Measurements from ENCODE around the gene RNF213.

The RNF213 gene

GRCh38 chr17:80244871-80245509 is 15.7 kb upstream of the RNF213 start:
- no peak overlapping the region for H3K4ac ChIP-seq (ENCODE audit: low read depth in 1 of 2, low read length in 2 of 2)
- DNase-seq, result no peak
- no peak overlapping the region for H3K23ac ChIP-seq (ENCODE audit: low read length in 2 of 2)
- H3K27me3 ChIP-seq (ENCODE audit: control insufficient read depth in 1 of 2, insufficient read depth in 1 of 2, low read length in 2 of 2), result no peaks in the 10 kb centered on the region
- no peak overlapping the region for H2AFZ ChIP-seq (ENCODE audit: low read depth, low read length)
- H2BK12ac ChIP-seq (ENCODE audit: low read length in 2 of 2), result no peak overlapping the region
- H2BK15ac ChIP-seq (ENCODE audit: low read depth, poor library complexity, severe bottlenecking), result no peak overlapping the region
- H2BK5ac ChIP-seq (ENCODE audit: low read depth, low read length, poor library complexity, severe bottlenecking), result no peak overlapping the region
- H2AK5ac ChIP-seq (ENCODE audit: low read length, severe bottlenecking), result no peak overlapping the region
- H3K4me3 ChIP-seq (ENCODE audit: insufficient read depth in 1 of 2, low read depth in 1 of 2, low read length in 2 of 2), result no peak overlapping the region
- no peak overlapping the region for H3K14ac ChIP-seq (ENCODE audit: low read length in 2 of 2)
- no peak overlapping the region for H4K8ac ChIP-seq (ENCODE audit: low read length)
- H3K27ac ChIP-seq (ENCODE audit: low read length, poor library complexity, severe bottlenecking), result no peak overlapping the region
- 94% methylated on average over 22 of the region's 22 CpGs for WGBS
- no peak overlapping the region for H3K18ac ChIP-seq (ENCODE audit: low read depth in 1 of 2, low read length in 2 of 2)
- peaks cover 8% of the 10 kb centered on the region for H3K4me1 ChIP-seq (ENCODE audit: control insufficient read depth, insufficient read depth, low read depth, low read length)
- H3K4me2 ChIP-seq (ENCODE audit: low read length, poor library complexity, severe bottlenecking), result no peak overlapping the region
- no peaks in the 10 kb centered on the region for H3K79me1 ChIP-seq (replicated peaks; ENCODE audit: low read length, poor library complexity, severe bottlenecking)
- H3K9ac ChIP-seq (ENCODE audit: low read length), result no peak overlapping the region
- H3K36me3 ChIP-seq (ENCODE audit: control insufficient read depth in 1 of 2, insufficient read depth in 2 of 2, low read depth in 1 of 2, low read length in 2 of 2), result peaks cover 71 to 73% of the 10 kb centered on the region in 2 experiments
- no peak overlapping the region for H2BK120ac ChIP-seq (ENCODE audit: low read depth, low read length)
- no peaks in the 10 kb centered on the region for H3K9me3 ChIP-seq (ENCODE audit: control insufficient read depth, low read length)
- no peak overlapping the region for H4K91ac ChIP-seq (ENCODE audit: low read length)

DNA sequence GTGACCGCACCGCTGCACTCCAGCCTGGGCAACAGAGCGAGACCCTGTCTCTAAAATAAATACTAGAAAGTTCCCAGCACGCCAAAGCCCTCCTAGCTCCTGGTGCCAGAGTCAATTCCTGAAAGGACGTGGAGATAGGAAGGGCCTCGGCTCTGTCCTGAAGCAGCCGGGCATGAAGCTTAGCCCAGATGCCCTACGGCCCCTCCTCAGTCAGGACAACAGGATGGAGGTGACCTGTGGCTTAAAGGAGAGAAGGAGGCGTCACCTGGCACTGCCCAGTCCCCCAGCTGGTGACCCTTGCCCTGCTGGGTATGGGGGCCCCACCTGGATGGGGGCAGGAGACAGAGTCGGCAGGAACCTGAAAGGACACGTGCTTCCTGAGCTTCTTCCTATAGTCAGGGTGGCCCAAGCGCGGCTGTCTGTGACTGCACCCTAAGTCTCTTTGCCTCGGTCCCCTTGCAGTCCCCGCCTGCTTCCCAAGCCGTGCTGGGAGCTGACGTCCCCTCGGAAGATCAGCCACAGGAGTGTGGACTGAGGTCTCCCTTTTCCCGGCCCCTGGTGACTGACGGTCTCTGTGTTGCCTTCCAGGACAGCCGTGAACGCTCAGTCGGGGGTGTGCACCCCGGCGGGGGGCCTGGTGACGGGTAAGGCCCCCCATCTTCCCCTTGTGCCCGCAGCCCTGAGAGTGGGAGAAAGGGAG is 14.9 kb upstream of the RNF213 start:
- no peak for DNase-seq
- H3K14ac ChIP-seq (ENCODE audit: low read length in 2 of 2), result no peak overlapping the region
- H3K23ac ChIP-seq (ENCODE audit: low read length in 2 of 2), result peak overlapping the region in 1 of 2 experiments; percentile 25
- no peak overlapping the region for H2BK5ac ChIP-seq (ENCODE audit: low read depth, low read length, poor library complexity, severe bottlenecking)
- H2BK120ac ChIP-seq (ENCODE audit: low read depth, low read length), result no peak overlapping the region
- no peak overlapping the region for H3K27ac ChIP-seq (ENCODE audit: low read length, poor library complexity, severe bottlenecking)
- no peaks in the 10 kb centered on the region for H3K9me3 ChIP-seq (ENCODE audit: control insufficient read depth, low read length)
- H3K4me1 ChIP-seq (ENCODE audit: control insufficient read depth, insufficient read depth, low read depth, low read length), result peaks cover 8% of the 10 kb centered on the region
- no peaks in the 10 kb centered on the region for H3K79me1 ChIP-seq (replicated peaks; ENCODE audit: low read length, poor library complexity, severe bottlenecking)
- H4K91ac ChIP-seq (ENCODE audit: low read length), result no peak overlapping the region
- no peak overlapping the region for H3K18ac ChIP-seq (ENCODE audit: low read depth in 1 of 2, low read length in 2 of 2)
- WGBS, result 96% methylated on average over 26 of the region's 27 CpGs
- H2BK12ac ChIP-seq (ENCODE audit: low read length in 2 of 2), result no peak overlapping the region
- no peak overlapping the region for H3K9ac ChIP-seq (ENCODE audit: low read length)
- H3K4me3 ChIP-seq (ENCODE audit: insufficient read depth in 1 of 2, low read depth in 1 of 2, low read length in 2 of 2), result no peak overlapping the region
- no peak overlapping the region for H2AK5ac ChIP-seq (ENCODE audit: low read length, severe bottlenecking)
- H3K36me3 ChIP-seq (ENCODE audit: control insufficient read depth in 1 of 2, insufficient read depth in 2 of 2, low read depth in 1 of 2, low read length in 2 of 2), result peaks cover 75 to 76% of the 10 kb centered on the region in 2 experiments
- H3K27me3 ChIP-seq (ENCODE audit: control insufficient read depth in 1 of 2, insufficient read depth in 1 of 2, low read length in 2 of 2), result no peaks in the 10 kb centered on the region
- no peak overlapping the region for H2AFZ ChIP-seq (ENCODE audit: low read depth, low read length)
- H3K4me2 ChIP-seq (ENCODE audit: low read length, poor library complexity, severe bottlenecking), result no peak overlapping the region
- no peak overlapping the region for H2BK15ac ChIP-seq (ENCODE audit: low read depth, poor library complexity, severe bottlenecking)
- no peak overlapping the region for H3K4ac ChIP-seq (ENCODE audit: low read depth in 1 of 2, low read length in 2 of 2)
- no peak overlapping the region for H4K8ac ChIP-seq (ENCODE audit: low read length)

GRCh38 chr17:80246266-80246681 is 14.4 kb upstream of the RNF213 start:
- H3K4ac ChIP-seq (ENCODE audit: low read depth in 1 of 2, low read length in 2 of 2), result no peak overlapping the region
- no peak overlapping the region for H3K18ac ChIP-seq (ENCODE audit: low read depth in 1 of 2, low read length in 2 of 2)
- no peaks in the 10 kb centered on the region for H3K27me3 ChIP-seq (ENCODE audit: control insufficient read depth in 1 of 2, insufficient read depth in 1 of 2, low read length in 2 of 2)
- H4K8ac ChIP-seq (ENCODE audit: low read length), result no peak overlapping the region
- 97% methylated on average over 19 of the region's 19 CpGs for WGBS
- H3K27ac ChIP-seq (ENCODE audit: low read length, poor library complexity, severe bottlenecking), result no peak overlapping the region
- no peak overlapping the region for H2BK120ac ChIP-seq (ENCODE audit: low read depth, low read length)
- no peak overlapping the region for H2BK15ac ChIP-seq (ENCODE audit: low read depth, poor library complexity, severe bottlenecking)
- H2BK12ac ChIP-seq (ENCODE audit: low read length in 2 of 2), result no peak overlapping the region
- H3K14ac ChIP-seq (ENCODE audit: low read length in 2 of 2), result no peak overlapping the region
- H2BK5ac ChIP-seq (ENCODE audit: low read depth, low read length, poor library complexity, severe bottlenecking), result no peak overlapping the region
- no peak for DNase-seq
- H3K9me3 ChIP-seq (ENCODE audit: control insufficient read depth, low read length), result no peaks in the 10 kb centered on the region
- H3K9ac ChIP-seq (ENCODE audit: low read length), result no peak overlapping the region
- no peak overlapping the region for H4K91ac ChIP-seq (ENCODE audit: low read length)
- peaks cover 8% of the 10 kb centered on the region for H3K4me1 ChIP-seq (ENCODE audit: control insufficient read depth, insufficient read depth, low read depth, low read length)
- H3K4me3 ChIP-seq (ENCODE audit: insufficient read depth in 1 of 2, low read depth in 1 of 2, low read length in 2 of 2), result no peak overlapping the region
- H3K79me1 ChIP-seq (replicated peaks; ENCODE audit: low read length, poor library complexity, severe bottlenecking), result no peaks in the 10 kb centered on the region
- no peak overlapping the region for H3K23ac ChIP-seq (ENCODE audit: low read length in 2 of 2)
- peaks cover 69 to 73% of the 10 kb centered on the region in 2 experiments for H3K36me3 ChIP-seq (ENCODE audit: control insufficient read depth in 1 of 2, insufficient read depth in 2 of 2, low read depth in 1 of 2, low read length in 2 of 2)
- H2AFZ ChIP-seq (ENCODE audit: low read depth, low read length), result no peak overlapping the region
- no peak overlapping the region for H2AK5ac ChIP-seq (ENCODE audit: low read length, severe bottlenecking)
- no peak overlapping the region for H3K4me2 ChIP-seq (ENCODE audit: low read length, poor library complexity, severe bottlenecking)

- H3K4me1 ChIP-seq (ENCODE audit: control insufficient read depth, insufficient read depth, low read depth, low read length), result peaks cover 8% of the 10 kb centered on the region
- no peaks in the 10 kb centered on the region for H3K79me1 ChIP-seq (replicated peaks; ENCODE audit: low read length, poor library complexity, severe bottlenecking)
- peaks cover 66 to 73% of the 10 kb centered on the region in 2 experiments for H3K36me3 ChIP-seq (ENCODE audit: control insufficient read depth in 1 of 2, insufficient read depth in 2 of 2, low read depth in 1 of 2, low read length in 2 of 2)
- H3K9ac ChIP-seq (ENCODE audit: low read length), result no peak overlapping the region
- H3K9me3 ChIP-seq (ENCODE audit: control insufficient read depth, low read length), result no peaks in the 10 kb centered on the region
- H4K8ac ChIP-seq (ENCODE audit: low read length), result no peak overlapping the region
- no peak overlapping the region for H3K23ac ChIP-seq (ENCODE audit: low read length in 2 of 2)
- H2BK5ac ChIP-seq (ENCODE audit: low read depth, low read length, poor library complexity, severe bottlenecking), result no peak overlapping the region
- H2AK5ac ChIP-seq (ENCODE audit: low read length, severe bottlenecking), result no peak overlapping the region
- H2BK120ac ChIP-seq (ENCODE audit: low read depth, low read length), result no peak overlapping the region
- no peak overlapping the region for H2BK12ac ChIP-seq (ENCODE audit: low read length in 2 of 2)
- WGBS, result 99% methylated on average over 6 of the region's 8 CpGs
- H3K4me2 ChIP-seq (ENCODE audit: low read length, poor library complexity, severe bottlenecking), result no peak overlapping the region
- H3K4me3 ChIP-seq (ENCODE audit: insufficient read depth in 1 of 2, low read depth in 1 of 2, low read length in 2 of 2), result no peak overlapping the region
- no peak for DNase-seq
- H2BK15ac ChIP-seq (ENCODE audit: low read depth, poor library complexity, severe bottlenecking), result no peak overlapping the region
- H3K18ac ChIP-seq (ENCODE audit: low read depth in 1 of 2, low read length in 2 of 2), result no peak overlapping the region
- no peak overlapping the region for H2AFZ ChIP-seq (ENCODE audit: low read depth, low read length)
- H3K4ac ChIP-seq (ENCODE audit: low read depth in 1 of 2, low read length in 2 of 2), result no peak overlapping the region
- no peaks in the 10 kb centered on the region for H3K27me3 ChIP-seq (ENCODE audit: control insufficient read depth in 1 of 2, insufficient read depth in 1 of 2, low read length in 2 of 2)
- H4K91ac ChIP-seq (ENCODE audit: low read length), result no peak overlapping the region
- H3K27ac ChIP-seq (ENCODE audit: low read length, poor library complexity, severe bottlenecking), result no peak overlapping the region
- H3K14ac ChIP-seq (ENCODE audit: low read length in 2 of 2), result no peak overlapping the region
Observed at GRCh38 chr17:80246726-80247125, 13.9 kb upstream of the RNF213 start.
